BJ (cell line): ENCODE measurements around the gene POM121C. TPM values are rescaled to one million over a fixed set of nuclear protein-coding genes. Genes with fewer than 3 reads are reported as not detected.
"Not testable (repeated sequence)": the region's sequence is repeated elsewhere in the genome, so short reads cannot be mapped to it uniquely, and the experiment has no call there.

Experiments used
- CTCF ChIA-PET: fragments of 350-600 bp; formaldehyde crosslinking; extraction: SDS; loops from one replicate; lab custom pipeline; 2021; ENCODE audit warnings: antibody characterized with exemption, inconsistent platforms; lab: Yijun Ruan, JAX
- POLR2A ChIA-PET: fragments of 300-600 bp; sonication (Branson Sonifier 250); formaldehyde crosslinking; extraction: SDS; loops from one replicate; lab custom pipeline; 2021; ENCODE audit warnings: antibody characterized with exemption; lab: Charles Lee
- DNase-seq: peaks from one replicate; pipeline ENCODE4 v3.0.0-alpha.2; 2011; ENCODE audit warnings: low read depth
- H3K27me3 ChIP-seq: 2 replicates; pipeline ENCODE4 v1.6.0; 2011; ENCODE audit warnings: low read length; ENCODE audit not compliant: control insufficient read depth, insufficient read depth
- H3K36me3 ChIP-seq: 2 replicates; pipeline ENCODE4 v1.5.1; 2011; ENCODE audit warnings: low read length; ENCODE audit not compliant: control insufficient read depth, insufficient read depth
- H3K4me3 ChIP-seq: 2 replicates; pipeline ENCODE4 v1.5.1; 2011; ENCODE audit warnings: low read depth, mild to moderate bottlenecking, control low read depth, low read length
- polyA plus RNA-seq: library from polyadenylated mRNA; depleted of rRNA; stranded (reverse); fragments of >200 nt; gene quantifications from 2 replicates; pipeline ENCODE4 v1.2.3, GENCODE V29; 2011

Gene POM121C
- polyA plus RNA-seq, 1 experiment, result 7.9 TPM

DNA sequence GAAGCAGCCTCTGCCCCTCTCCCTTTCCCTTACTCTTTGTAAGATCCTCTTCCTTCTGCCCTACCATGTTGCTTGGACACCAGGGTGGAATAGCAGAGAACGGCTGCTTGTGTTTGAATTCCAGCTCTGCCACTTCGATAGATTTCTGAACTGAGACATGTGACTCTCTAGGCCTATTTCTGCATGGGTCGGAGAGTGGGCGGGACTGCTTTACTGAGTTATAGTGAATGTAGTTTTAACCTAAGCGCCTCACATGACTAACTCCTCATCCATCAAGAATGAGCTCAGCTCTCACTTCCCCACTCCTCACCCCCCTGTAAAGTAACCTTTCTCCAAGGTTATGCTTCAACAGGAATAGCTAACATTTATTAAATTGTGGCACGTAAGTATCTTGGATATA is 71.9 kb downstream of the POM121C start:
- POLR2A ChIA-PET, CTCF ChIA-PET, DNase-seq, H3K36me3 ChIP-seq, H3K27me3 ChIP-seq, H3K4me3 ChIP-seq: not testable (repeated sequence)

DNA sequence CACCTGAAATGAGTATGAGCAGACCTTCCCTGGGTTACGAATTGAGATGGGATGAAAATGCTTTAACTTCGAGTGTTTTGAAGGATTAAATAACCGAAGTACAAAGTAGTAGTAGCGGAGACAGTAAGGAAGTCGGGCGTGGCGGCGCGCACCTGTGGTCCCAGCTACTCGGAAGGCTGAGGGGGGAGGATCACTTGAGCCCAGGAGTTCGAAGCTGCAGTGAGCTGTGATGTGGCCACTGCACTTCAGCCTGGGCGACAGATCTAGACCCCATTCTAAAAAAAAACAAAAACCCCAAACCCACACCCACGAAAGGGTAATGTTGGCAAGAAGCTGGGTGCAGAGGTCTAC is 75.3 kb downstream of the POM121C start:
- CTCF ChIA-PET, POLR2A ChIA-PET, H3K27me3 ChIP-seq: not testable (repeated sequence)

DNA sequence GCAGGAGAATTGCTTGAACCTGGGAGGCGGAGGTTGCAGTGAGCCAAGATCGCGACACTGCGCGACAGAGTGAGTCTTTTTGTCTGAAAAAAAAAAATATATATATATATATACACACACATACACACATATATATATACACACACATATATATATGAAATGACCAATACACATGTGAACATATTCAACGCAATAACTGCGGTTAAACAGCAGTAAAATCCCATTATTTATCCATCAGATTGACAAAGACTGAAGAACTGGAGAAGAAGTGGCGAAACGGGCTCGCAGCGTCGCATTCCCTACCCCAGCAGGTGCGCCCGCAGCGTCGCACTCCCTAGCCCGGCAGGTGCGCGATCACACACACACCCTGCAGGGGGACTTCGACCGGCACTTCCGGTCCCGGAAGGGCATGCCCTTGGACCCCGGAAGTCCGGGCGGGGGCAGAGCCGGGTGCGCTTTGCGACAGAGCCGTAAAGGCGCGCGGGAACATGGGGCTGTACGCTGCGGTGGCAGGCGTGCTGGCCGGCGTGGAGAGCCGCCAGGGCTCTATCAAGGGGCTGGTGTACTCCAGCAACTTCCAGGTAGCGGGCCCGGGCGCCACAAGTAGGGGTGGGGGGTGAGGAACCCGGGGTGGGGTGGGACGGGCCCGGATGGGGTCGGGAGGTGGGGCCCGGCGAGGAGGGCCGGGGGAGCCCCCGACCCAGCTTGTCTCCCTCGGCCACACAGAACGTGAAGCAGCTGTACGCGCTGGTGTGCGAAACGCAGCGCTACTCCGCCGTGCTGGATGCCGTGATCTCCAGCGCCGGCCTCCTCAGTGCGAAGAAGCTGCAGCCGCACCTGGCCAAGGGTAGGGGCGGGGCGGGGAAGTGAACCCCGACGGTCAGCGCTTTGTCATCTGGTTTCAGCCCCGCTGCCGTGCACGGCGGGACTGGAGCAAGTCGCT is 75.9 kb downstream of the POM121C start:
- H3K36me3 ChIP-seq, POLR2A ChIA-PET, H3K27me3 ChIP-seq, DNase-seq, CTCF ChIA-PET: not testable (repeated sequence)
- peak overlapping the region; percentile 36 for H3K4me3 ChIP-seq

More for the DNA sequence above, 75.3 kb downstream of the POM121C start:
- H3K4me3 ChIP-seq, H3K36me3 ChIP-seq, DNase-seq: not testable (repeated sequence)

DNA sequence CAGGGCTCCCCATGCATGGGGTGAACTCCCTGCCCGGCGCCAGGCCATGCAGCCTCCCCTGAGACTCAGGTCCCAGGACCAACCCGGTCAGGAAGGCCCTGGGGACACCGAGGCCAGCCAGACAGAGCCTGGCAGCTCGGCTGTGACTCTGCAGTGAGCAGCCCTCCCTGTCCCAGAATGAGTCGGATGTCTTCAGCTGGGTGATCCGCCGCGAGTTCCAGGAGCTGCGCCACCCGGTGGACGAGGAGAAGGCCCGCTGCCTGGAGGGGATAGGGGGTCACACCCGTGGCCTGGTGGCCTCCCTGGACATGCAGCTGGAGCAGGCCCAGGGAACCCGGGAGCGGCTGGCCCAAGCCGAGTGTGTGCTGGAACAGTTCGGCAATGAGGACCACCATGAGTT is 81.4 kb downstream of the POM121C start:
- H3K4me3 ChIP-seq, H3K27me3 ChIP-seq, POLR2A ChIA-PET, DNase-seq, CTCF ChIA-PET, H3K36me3 ChIP-seq: not testable (repeated sequence)

DNA sequence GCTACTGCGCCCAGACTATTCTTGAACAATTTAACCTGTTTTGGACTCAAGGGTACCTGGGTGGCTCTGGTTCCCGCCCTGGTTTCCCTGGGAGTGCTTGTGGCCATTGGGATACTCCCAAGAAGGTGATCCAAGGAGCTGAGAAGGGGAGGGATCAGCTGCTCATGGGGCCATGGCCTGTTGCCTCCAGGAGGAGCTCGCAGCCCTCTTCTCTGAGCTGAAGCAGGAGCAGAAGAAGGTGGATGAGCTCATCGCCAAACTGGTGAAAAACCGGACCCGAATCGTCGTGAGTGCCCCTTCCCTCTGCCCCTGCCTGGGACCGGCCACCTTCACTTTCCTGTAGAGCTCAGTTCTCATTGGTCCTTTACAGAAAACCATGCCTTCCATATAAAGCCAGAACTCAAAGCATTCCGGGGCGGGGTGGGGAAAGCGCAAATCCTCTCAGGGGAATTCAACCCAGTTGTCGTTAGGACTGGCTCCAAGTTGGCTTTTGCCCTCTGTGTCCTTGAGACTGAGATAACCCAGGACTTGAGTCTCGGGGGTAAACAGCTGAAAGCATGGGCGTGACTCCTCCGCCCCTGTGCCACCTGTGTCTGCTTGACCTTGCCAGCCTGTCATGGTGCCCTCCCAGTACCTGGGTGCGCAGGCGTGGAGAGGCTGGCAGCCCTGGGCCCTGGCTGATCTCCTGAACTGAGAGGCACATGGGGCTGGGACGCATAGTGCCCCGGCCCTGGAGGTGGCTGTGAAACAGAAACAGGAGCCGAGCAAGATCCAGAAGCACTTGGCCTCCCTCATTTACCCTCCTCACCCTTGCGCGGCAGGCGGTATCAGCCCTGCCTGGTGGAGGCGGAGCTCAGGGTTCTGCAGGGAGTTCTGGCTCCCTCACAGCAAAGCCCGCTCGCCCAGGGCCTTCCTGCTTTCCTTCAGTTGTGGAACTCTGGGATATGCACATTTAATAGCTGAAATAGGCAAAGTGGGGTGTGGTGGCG is 82.3 kb downstream of the POM121C start:
- POLR2A ChIA-PET, H3K4me3 ChIP-seq, CTCF ChIA-PET, H3K36me3 ChIP-seq, H3K27me3 ChIP-seq, DNase-seq: not testable (repeated sequence)

DNA sequence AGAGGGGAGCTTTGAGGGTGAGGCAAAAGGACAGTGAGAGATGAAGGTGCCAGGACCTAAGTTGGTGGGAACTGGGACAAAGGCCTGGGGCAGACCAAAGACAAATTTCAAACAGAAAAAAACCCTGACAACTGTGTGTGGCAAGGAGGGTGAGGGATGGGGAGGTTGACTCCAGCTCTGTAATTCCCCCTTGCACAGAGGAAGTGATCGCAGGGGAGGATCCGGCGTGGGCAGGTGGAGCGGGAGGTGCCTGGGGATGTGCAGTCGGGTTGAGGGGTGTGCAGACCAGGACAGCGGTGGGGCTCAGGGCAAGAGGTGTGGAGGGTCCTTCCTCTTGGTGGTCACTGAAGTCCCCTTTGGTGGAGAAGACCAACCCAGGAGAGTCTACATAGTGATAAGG is 85.5 kb downstream of the POM121C start:
- POLR2A ChIA-PET, DNase-seq: not testable (repeated sequence)

DNA sequence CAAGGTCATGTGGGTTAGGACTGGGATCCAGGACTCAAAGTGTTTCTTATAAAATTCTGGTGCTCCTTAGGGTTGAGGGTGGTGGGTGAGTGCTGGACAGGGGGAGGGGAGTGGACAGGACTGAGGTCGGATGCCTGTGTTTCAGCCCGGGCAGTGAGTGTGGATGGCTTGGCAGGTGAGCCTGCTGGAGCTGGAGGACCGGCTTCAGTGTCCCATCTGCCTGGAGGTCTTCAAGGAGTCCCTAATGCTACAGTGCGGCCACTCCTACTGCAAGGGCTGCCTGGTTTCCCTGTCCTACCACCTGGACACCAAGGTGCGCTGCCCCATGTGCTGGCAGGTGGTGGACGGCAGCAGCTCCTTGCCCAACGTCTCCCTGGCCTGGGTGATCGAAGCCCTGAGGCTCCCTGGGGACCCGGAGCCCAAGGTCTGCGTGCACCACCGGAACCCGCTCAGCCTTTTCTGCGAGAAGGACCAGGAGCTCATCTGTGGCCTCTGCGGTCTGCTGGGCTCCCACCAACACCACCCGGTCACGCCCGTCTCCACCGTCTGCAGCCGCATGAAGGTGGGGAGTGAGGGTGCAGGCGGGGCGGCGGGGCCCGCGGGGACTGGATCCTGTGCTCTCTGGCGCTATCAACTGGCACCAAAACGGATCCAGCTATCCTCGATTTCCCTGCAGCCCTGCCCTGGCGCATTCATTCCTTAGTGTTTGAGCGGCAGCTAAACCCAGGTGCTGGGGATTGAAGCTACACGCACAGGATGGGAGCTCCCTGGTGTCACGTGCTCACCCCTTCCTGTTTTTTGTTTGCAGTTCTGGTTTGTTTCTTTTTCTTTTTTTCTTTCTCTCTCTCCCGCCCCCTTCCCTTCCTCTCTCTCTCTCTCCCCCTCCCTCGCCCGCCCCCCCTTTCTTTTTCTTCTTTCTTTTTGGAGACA is 87.1 kb downstream of the POM121C start:
- H3K4me3 ChIP-seq, DNase-seq, CTCF ChIA-PET, H3K36me3 ChIP-seq, POLR2A ChIA-PET, H3K27me3 ChIP-seq: not testable (repeated sequence)

More for the DNA sequence above, 85.5 kb downstream of the POM121C start:
- H3K27me3 ChIP-seq, H3K36me3 ChIP-seq, H3K4me3 ChIP-seq, CTCF ChIA-PET: not testable (repeated sequence)

DNA sequence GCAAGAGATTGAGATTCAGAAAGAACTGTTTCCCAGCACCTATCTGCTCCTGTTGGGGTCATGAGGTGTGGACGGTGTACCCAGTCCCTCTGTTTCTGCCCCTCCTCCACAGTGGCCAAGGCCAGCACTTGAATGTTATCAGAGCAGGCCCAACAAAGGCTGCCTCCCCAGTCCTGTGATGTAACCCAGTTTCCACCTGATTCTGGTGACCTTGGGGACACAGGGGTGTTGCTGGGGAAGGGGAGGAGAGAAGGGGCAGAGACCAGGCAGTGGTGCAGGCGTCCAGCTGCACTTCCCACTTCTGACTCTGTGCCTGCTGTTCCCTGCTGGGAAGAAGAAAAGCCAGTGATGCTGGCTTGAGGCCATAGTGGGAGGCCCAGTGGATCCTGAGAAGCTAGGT is 88.2 kb downstream of the POM121C start:
- H3K4me3 ChIP-seq, H3K36me3 ChIP-seq, DNase-seq, CTCF ChIA-PET, POLR2A ChIA-PET, H3K27me3 ChIP-seq: not testable (repeated sequence)

DNA sequence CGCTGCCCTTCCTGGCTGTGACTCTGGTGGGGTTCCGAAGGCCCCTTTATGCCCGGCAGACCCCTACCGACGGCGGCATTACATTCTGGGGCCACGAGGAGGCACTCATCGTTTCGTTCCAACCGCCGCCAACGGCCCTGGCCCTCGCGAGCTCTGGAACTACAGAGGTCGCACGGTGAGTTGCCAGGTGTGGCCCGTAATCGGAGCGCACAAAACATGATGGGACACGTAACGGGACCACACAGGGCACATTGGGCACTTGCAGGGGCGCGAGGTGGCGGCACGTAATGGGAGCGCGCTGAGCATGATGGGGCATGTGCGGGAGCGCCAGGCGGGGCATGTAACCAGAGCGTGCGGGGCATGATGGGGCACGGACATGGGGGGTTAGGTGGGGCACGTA is 90.8 kb downstream of the POM121C start, which contains the start of gene TRIM73:
TRIM73 (plus strand) TSS at position 301 of the 400 bp plus-strand sequence. CDS start 3,305 bp downstream, outside the sequence.
- H3K4me3 ChIP-seq, POLR2A ChIA-PET, H3K36me3 ChIP-seq, H3K27me3 ChIP-seq, CTCF ChIA-PET, DNase-seq: not testable (repeated sequence)

DNA sequence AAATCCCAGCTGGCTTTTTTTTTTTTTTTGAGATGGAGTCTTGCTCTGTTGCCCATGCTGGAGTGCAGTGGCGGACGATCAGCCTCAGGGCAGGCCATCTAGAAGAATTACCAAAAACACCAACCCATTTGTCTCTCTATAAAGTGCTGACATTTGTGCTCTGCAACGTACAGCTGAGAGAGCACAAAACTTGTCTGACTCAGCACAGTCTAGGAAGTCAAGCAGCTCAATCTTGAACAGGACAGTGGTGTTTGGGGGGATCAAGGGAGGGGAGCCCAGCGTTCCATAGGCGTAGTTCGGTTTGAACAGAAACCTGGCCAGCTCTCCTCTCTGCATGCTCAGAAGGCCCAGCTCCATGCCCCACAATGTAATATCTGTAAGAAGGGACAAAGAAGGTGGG is 92.9 kb downstream of the POM121C start:
- DNase-seq, H3K27me3 ChIP-seq, H3K4me3 ChIP-seq, CTCF ChIA-PET, POLR2A ChIA-PET, H3K36me3 ChIP-seq: not testable (repeated sequence)

DNA sequence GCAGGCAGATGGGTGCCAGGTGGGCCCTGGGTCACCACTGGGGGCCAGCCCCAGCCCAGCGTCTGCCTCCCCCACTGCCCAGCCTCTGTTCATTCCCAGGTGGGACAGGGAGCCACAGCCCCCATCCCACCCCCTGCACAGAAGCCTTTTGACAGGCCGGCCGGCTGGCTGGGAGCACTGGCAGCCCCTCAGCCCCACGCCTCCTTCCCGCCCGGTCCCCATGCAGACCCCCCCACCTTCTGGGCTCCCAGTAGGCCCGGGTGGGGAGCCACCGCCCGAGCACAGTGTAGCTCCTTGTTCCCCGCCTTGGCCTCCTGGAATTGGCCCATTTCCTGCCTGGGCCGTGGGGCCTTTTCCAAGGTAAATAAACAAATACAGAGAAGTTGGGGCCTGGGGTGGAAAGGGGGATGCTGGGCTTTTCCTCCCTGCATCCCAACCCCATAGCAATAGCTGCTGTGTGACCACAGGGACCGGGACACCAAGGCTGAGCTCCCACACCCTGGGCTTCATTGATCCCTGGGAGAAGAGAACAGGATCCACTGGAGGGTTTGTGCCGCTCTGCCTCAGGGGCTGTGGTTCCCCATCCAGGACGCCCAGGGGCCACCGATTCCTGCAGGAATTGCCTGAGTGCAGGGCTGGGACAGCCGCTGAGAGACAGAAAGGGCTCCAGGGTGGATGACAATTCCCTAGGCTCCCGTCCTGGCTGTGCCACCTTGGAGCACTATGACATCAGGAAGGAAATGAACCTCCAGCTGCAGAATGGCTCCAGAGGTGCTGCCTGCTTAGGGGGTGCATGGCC is 111.4 kb downstream of the POM121C start:
- CTCF ChIA-PET, result not testable (repeated sequence)

More for the DNA sequence above, 111.4 kb downstream of the POM121C start:
- DNase-seq, H3K27me3 ChIP-seq, H3K4me3 ChIP-seq, H3K36me3 ChIP-seq, POLR2A ChIA-PET: not testable (repeated sequence)
